Esophagus mucosa (tissue), 1 donor: Measurements from ENCODE around the gene DAPK1. TPM values are rescaled to one million over a fixed set of nuclear protein-coding genes. Genes with fewer than 3 reads are reported as not detected.

Source experiments
- ATAC-seq: fragments of 200-7000 bp; cut with Tn5 transposase; one replicate; pipeline ENCODE4 v1.9.1; 2020
- total RNA-seq: library from RNA; stranded (reverse); gene quantifications from one replicate; pipeline ENCODE4 v1.2.4, GENCODE V29; 2023
- donor health status: DM: yes; HTN: yes; CAD: no.

DAPK1 gene
- total RNA-seq, 1 donor from 2014 or later = 5.4 TPM

- ATAC-seq = no peak
Measured at GRCh38 chr9:87595610-87596009, 97.9 kb downstream of the DAPK1 start.

- no peak for ATAC-seq
Measured at GRCh38 chr9:87596862-87597261, 99.2 kb downstream of the DAPK1 start.

GRCh38 chr9:87597710-87598443 is 100.2 kb downstream of the DAPK1 start:
- ATAC-seq = no peak

GRCh38 chr9:87599901-87600610 is 102.4 kb downstream of the DAPK1 start:
- ATAC-seq = no peak

GRCh38 chr9:87601176-87601575 is 103.5 kb downstream of the DAPK1 start:
- ATAC-seq = peak; percentile 66

GRCh38 chr9:87601595-87601994 is 103.9 kb downstream of the DAPK1 start:
- no peak for ATAC-seq

GRCh38 chr9:87602933-87603643 is 105.4 kb downstream of the DAPK1 start:
- no peak for ATAC-seq

- no peak for ATAC-seq
Measured at GRCh38 chr9:87603854-87604490, 106.3 kb downstream of the DAPK1 start.

- no peak for ATAC-seq
Measured at GRCh38 chr9:87604886-87605588, 107.4 kb downstream of the DAPK1 start.

GRCh38 chr9:87605676-87606075 is 108.0 kb downstream of the DAPK1 start:
- ATAC-seq = no peak

GRCh38 chr9:87606841-87607521 is 109.3 kb downstream of the DAPK1 start:
- no peak for ATAC-seq

- ATAC-seq = no peak
Measured at GRCh38 chr9:87607859-87608258, 110.2 kb downstream of the DAPK1 start.

- ATAC-seq = no peak
Measured at GRCh38 chr9:87609002-87609401, 111.3 kb downstream of the DAPK1 start.

GRCh38 chr9:87609486-87609885 is 111.8 kb downstream of the DAPK1 start:
- no peak for ATAC-seq

GRCh38 chr9:87610200-87611155 is 112.8 kb downstream of the DAPK1 start:
- ATAC-seq = no peak

GRCh38 chr9:87611776-87612175 is 114.1 kb downstream of the DAPK1 start:
- ATAC-seq = no peak

- no peak for ATAC-seq
Measured at GRCh38 chr9:87612536-87612935, 114.9 kb downstream of the DAPK1 start.

- no peak for ATAC-seq
Measured at GRCh38 chr9:87613265-87614111, 115.8 kb downstream of the DAPK1 start.

- ATAC-seq = peak; percentile 11
Measured at GRCh38 chr9:87614397-87614796, 116.7 kb downstream of the DAPK1 start.

GRCh38 chr9:87615136-87615535 is 117.5 kb downstream of the DAPK1 start:
- ATAC-seq = no peak
